ENCODE measurements around the gene RAB31. TPM values are rescaled to one million over a fixed set of nuclear protein-coding genes. Genes with fewer than 3 reads are reported as not detected.
A peak's percentile ranks its signal among the peaks of the same experiment; 100 is the strongest.

RAB31 gene
- total and polyA plus RNA-seq, 12 donors = 46.6 to 365 (median 136) TPM

GRCh38 chr18:9741793-9742523 lies 33.9 kb downstream of the RAB31 start:
- H3K27me3 ChIP-seq = no peaks in the 10 kb centered on the region
- no peaks in the 10 kb centered on the region for H3K36me3 ChIP-seq (replicated peaks in 1 of 2)
- intact Hi-C loops (cut with DNase I) = no loop called here
- peaks cover 36 to 63% of the 10 kb centered on the region in 2 donors for H3K4me1 ChIP-seq (replicated peaks in 1 of 2)
- TF ChIP-seq CTCF (IDR thresholded peaks at IDR 0.05) (no peak), POLR2A (IDR thresholded peaks at IDR 0.05) (no peak)
- H3K9me3 ChIP-seq (replicated peaks in 1 of 3) = no peaks in the 10 kb centered on the region
- peak overlapping the region in 1 of 4 donors; percentile 11 for H3K4me3 ChIP-seq
- H3K27ac ChIP-seq = peak overlapping the region; percentile 60 to 92 (median 76)
- 64 to 65% (median 65%) methylated on average over 20 of the region's 20 CpGs for WGBS, 4 donors
- peak in 4 of 7 donors; percentile 47 to 50 (median 48) for DNase-seq

DNA sequence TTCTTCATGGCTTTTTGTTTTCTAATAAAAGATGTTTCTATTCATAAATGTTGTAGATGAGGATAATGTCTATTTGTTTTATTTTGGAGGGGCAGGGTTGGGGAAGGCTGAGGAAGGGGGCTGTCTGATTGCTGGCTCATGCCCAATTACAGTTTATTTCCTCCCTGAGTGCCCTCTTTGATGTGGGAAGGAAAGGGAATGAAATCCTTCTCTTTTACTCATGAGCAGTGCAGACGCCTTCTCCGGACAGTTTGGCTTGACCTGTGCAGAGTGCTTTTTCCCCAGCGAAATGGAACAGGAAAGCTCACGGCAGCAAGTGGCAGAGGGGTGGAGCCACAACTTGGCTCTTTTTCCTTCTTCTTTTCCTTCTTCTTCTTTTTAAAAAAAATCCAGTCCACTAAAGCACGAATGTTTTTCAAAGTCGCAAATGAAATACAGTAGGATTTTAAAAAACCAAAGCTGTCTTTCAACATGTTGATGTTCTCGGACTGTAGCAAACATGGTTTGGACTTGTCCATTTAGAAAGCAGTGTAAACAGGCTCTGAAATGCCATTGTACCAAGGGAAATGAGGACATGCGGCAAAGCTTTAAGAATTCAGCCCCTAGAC lies 34.5 kb downstream of the RAB31 start:
- TF ChIP-seq POLR2A (IDR thresholded peaks at IDR 0.05) (peak in 1 of 2 donors; percentile 49), CTCF (IDR thresholded peaks at IDR 0.05) (no peak)
- intact Hi-C loops (cut with DNase I) = no loop called here
- Histone ChIP-seq H3K9me3 (replicated peaks in 1 of 3) (no peaks in the 10 kb centered on the region), H3K27ac (peak overlapping the region; percentile 60 to 92 (median 76)), H3K4me1 (replicated peaks in 1 of 2) (peaks cover 34 to 57% of the 10 kb centered on the region in 2 donors), H3K4me3 (peak overlapping the region in 1 of 4 donors; percentile 11), H3K27me3 (no peaks in the 10 kb centered on the region), H3K36me3 (replicated peaks in 1 of 2) (no peaks in the 10 kb centered on the region)
- peak in 5 of 7 donors; percentile 48 to 71 (median 65) for DNase-seq
- 6 to 16% (median 10%) methylated on average over 8 of the region's 8 CpGs for WGBS, 4 donors

DNA sequence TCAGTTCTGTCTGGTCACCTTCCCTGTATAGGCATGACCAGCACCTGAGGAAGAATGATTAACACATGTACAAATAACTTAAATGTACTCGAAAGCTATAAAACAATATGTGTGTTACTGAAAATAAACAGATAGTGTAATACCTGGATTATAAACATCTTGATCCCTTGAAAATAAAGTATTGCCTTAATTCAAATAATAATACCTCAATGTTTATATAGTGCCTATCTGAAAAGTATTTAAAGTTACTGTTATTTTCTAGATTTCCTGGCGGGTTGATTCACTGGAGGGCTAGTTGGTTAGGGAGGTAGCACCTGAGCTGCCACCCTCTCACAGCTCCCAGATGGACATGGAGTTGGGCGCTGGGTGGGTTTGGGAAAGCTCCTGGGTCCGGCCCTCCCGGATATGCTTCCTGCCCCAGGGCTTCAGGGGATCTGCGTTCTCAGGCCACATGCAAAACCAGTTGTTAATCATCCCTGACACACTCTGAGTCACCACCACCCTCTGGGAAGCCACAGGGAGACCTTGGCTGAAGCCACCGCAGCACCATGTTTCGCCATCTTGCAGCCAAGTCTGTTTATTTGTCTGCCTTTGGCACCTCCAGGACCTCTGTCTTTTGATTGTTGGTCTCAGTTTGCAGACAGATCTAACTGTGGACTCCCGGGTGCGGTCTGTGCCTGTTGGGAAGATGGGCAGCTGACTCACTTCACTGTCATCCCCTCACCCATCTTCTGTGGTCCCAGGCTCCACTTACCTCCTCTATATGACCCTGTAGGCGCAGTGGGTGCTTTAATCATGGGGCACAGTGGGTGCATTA lies 35.3 kb downstream of the RAB31 start:
- peak overlapping the region in 1 of 4 donors; percentile 11 for H3K4me3 ChIP-seq

More for the DNA sequence above, 35.3 kb downstream of the RAB31 start:
- DNase-seq = peak; percentile 84 to 94 (median 93)
- intact Hi-C loops (cut with DNase I) = no loop called here
- TF ChIP-seq CTCF (IDR thresholded peaks at IDR 0.05) (no peak), POLR2A (IDR thresholded peaks at IDR 0.05) (peak in 1 of 2 donors; percentile 79)
- Histone ChIP-seq H3K36me3 (replicated peaks in 1 of 2) (no peaks in the 10 kb centered on the region), H3K27ac (peak overlapping the region; percentile 60 to 92 (median 76)), H3K9me3 (replicated peaks in 1 of 3) (no peaks in the 10 kb centered on the region), H3K4me1 (replicated peaks in 1 of 2) (peaks cover 34 to 49% of the 10 kb centered on the region in 2 donors), H3K27me3 (no peaks in the 10 kb centered on the region)
- 38 to 69% (median 46%) methylated on average over 9 to 11 of the region's 11 CpGs for WGBS, 4 donors
